IMR-90 (cell line): ENCODE data around the gene FNDC3B. TPM values are rescaled to one million over a fixed set of nuclear protein-coding genes. Genes with fewer than 3 reads are reported as not detected.

Source experiments
- ATAC-seq: fragments of 200-7000 bp; cut with Tn5 transposase; 2 replicates; pipeline ENCODE4 v1.9.1; 2020; ENCODE audit warnings: low read depth, mild to moderate bottlenecking, moderate library complexity
- BruUV-seq: library from RNA; stranded (reverse); fragments of 400-500 nt; replicated peaks from 2 replicates; lab custom pipeline; 2021; lab: Mats Ljungman, UMichigan
- CTCF ChIA-PET: fragments of 300-600 bp; formaldehyde crosslinking; extraction: SDS; loops from one replicate; lab custom pipeline; 2021; ENCODE audit warnings: antibody characterized with exemption; lab: Yijun Ruan, JAX
- POLR2A ChIA-PET: fragments of 300-600 bp; sonication (Branson Sonifier 250); formaldehyde crosslinking; loops from one replicate; lab custom pipeline; 2022; ENCODE audit warnings: antibody characterized with exemption; ENCODE audit not compliant: unreplicated experiment; lab: Charles Lee
- DNase-seq: peaks from one replicate; pipeline ENCODE4 v3.0.0; 2013
- H2AFZ ChIP-seq: replicated peaks from 2 replicates; pipeline ENCODE3; 2013; ENCODE audit warnings: low read length, mild to moderate bottlenecking; ENCODE audit not compliant: poor library complexity
- H2AK5ac ChIP-seq: 2 replicates; pipeline ENCODE4 v1.6.1; 2013; ENCODE audit warnings: low read depth, low read length, inconsistent platforms
- H2AK9ac ChIP-seq: replicated peaks from 2 replicates; pipeline ENCODE3; 2013; ENCODE audit warnings: mild to moderate bottlenecking, low read depth, low read length, moderate library complexity; ENCODE audit not compliant: poor library complexity
- H2BK120ac ChIP-seq: 2 replicates; pipeline ENCODE4 v1.6.1; 2013; ENCODE audit warnings: low read depth, low read length, inconsistent platforms
- H2BK15ac ChIP-seq: 3 replicates; pipeline ENCODE4 v1.6.1; 2013; ENCODE audit warnings: low read depth, low read length, inconsistent platforms
- H2BK20ac ChIP-seq: 2 replicates; pipeline ENCODE4 v1.6.1; 2013; ENCODE audit warnings: low read depth, mild to moderate bottlenecking, inconsistent platforms, low read length, moderate library complexity
- H2BK5ac ChIP-seq: 2 replicates; pipeline ENCODE4 v1.6.1; 2013; ENCODE audit warnings: mild to moderate bottlenecking, low read depth, low read length, inconsistent platforms; ENCODE audit not compliant: poor library complexity, severe bottlenecking
- H3K14ac ChIP-seq: replicated peaks from 2 replicates; pipeline ENCODE4 v1.6.1; 2013; ENCODE audit warnings: low read depth, low read length, inconsistent platforms
- H3K18ac ChIP-seq: 2 replicates; pipeline ENCODE4 v1.6.1; 2013; ENCODE audit warnings: low read depth, low read length, control low read depth
- H3K23ac ChIP-seq: 2 replicates; pipeline ENCODE4 v1.6.1; 2013; ENCODE audit warnings: low read depth, low read length, inconsistent platforms
- H3K27ac ChIP-seq: 2 replicates; pipeline ENCODE4 v1.5.1; 2013; ENCODE audit warnings: mild to moderate bottlenecking, control low read depth, low read length; ENCODE audit not compliant: insufficient read depth
- H3K27me3 ChIP-seq: 2 replicates; pipeline ENCODE4 v1.6.1; 2013; ENCODE audit warnings: low read length; ENCODE audit not compliant: control insufficient read depth, insufficient read depth
- H3K36me3 ChIP-seq: 2 replicates; pipeline ENCODE4 v1.6.1; 2013; ENCODE audit warnings: low read length, mixed read lengths; ENCODE audit not compliant: control insufficient read depth, insufficient read depth
- H3K4ac ChIP-seq: 2 replicates; pipeline ENCODE4 v1.6.1; 2013; ENCODE audit warnings: low read depth, low read length, inconsistent platforms
- H3K4me1 ChIP-seq: 2 replicates; pipeline ENCODE4 v1.6.1; 2013; ENCODE audit warnings: low read length, mixed read lengths; ENCODE audit not compliant: control insufficient read depth, insufficient read depth
- H3K4me2 ChIP-seq: 2 replicates; pipeline ENCODE4 v1.6.1; 2013; ENCODE audit warnings: low read depth, mild to moderate bottlenecking, control low read depth, low read length, moderate library complexity
- H3K4me3 ChIP-seq: 2 replicates; pipeline ENCODE4 v1.5.1; 2013; ENCODE audit warnings: low read depth, mild to moderate bottlenecking, control low read depth, low read length, moderate library complexity; ENCODE audit not compliant: insufficient read depth
- H3K56ac ChIP-seq: 2 replicates; pipeline ENCODE4 v1.6.1; 2013; ENCODE audit warnings: low read length, inconsistent platforms; ENCODE audit not compliant: insufficient read depth; ENCODE audit errors: extremely low read depth
- H3K79me1 ChIP-seq, 2 experiments: 2 replicates each; pipeline ENCODE4 v1.6.1; 2013; ENCODE audit warnings: low read length in 2 of 2, inconsistent platforms in 1 of 2, low read depth in 1 of 2
- H3K9ac ChIP-seq: 2 replicates; pipeline ENCODE4 v1.6.1; 2013; ENCODE audit warnings: low read depth, low read length, control low read depth
- H3K9me1 ChIP-seq: 2 replicates; pipeline ENCODE4 v1.6.1; 2013; ENCODE audit warnings: low read length, inconsistent platforms; ENCODE audit not compliant: insufficient read depth
- H3K9me3 ChIP-seq: 2 replicates; pipeline ENCODE4 v1.6.1; 2013; ENCODE audit warnings: low read length; ENCODE audit not compliant: control insufficient read depth, insufficient read depth
- H4K20me1 ChIP-seq: 2 replicates; pipeline ENCODE4 v1.6.1; 2013; ENCODE audit warnings: low read length, inconsistent platforms; ENCODE audit not compliant: insufficient read depth
- H4K5ac ChIP-seq: 2 replicates; pipeline ENCODE4 v1.6.1; 2013; ENCODE audit warnings: mild to moderate bottlenecking, low read depth, low read length, control low read depth
- H4K8ac ChIP-seq, 2 experiments: 2 replicates each; pipeline ENCODE4 v1.6.1; 2013; ENCODE audit warnings: low read depth in 2 of 2, low read length in 2 of 2, control low read depth in 1 of 2, inconsistent platforms in 1 of 2
- H4K91ac ChIP-seq: 2 replicates; pipeline ENCODE4 v1.6.1; 2013; ENCODE audit warnings: low read depth, low read length, inconsistent platforms; ENCODE audit not compliant: insufficient read depth
- MAFK ChIP-seq: IDR thresholded peaks from 2 replicates; pipeline ENCODE4 v1.6.1; 2012; ENCODE audit warnings: low read depth, low read length, improper control_type of control experiment
- dilution Hi-C: fragments of 300-500 bp; cut with HindIII; formaldehyde crosslinking; loops from one replicate; pipeline ENCODE4 v1.14.3; 2018; ENCODE audit warnings: low sequenced_read_pairs; ENCODE audit not compliant: unreplicated experiment
- in situ Hi-C: fragments of 300-500 bp; cut with MboI; formaldehyde crosslinking; loops from 3 replicates; pipeline ENCODE4 v1.14.3; 2019; ENCODE audit warnings: low sequenced_read_pairs, inconsistent platforms, mixed read lengths
- intact Hi-C: fragments of 100-400 bp; cut with micrococcal nuclease; formaldehyde crosslinking; loops from 2 replicates; pipeline ENCODE4 v1.10.0; 2022
- polyA plus RNA-seq, 3 experiments: library from polyadenylated mRNA; depleted of rRNA; stranded (reverse); fragments of >200 nt; gene quantifications; 2 replicates each; pipeline ENCODE4 v1.2.3, GENCODE V29; 2012; ENCODE audit warnings: low replicate concordance in 1 of 3
- total RNA-seq: library from RNA; depleted of rRNA; stranded (reverse); fragments of >200 nt; gene quantifications from 2 replicates; pipeline ENCODE4 v1.2.3, GENCODE V29; 2012

Gene FNDC3B
- total and polyA plus RNA-seq, 2 of the 4 experiments (the other 2 are of a cell fraction): 23.9 to 150 TPM

GRCh38 chr3:172333042-172333377, 293.6 kb downstream of the FNDC3B start:
- no peaks in the 10 kb centered on the region for H3K27me3 ChIP-seq
- no peak overlapping the region for H2AK5ac ChIP-seq
- H3K56ac ChIP-seq: no peak overlapping the region
- peaks cover 10% of the 10 kb centered on the region; the same call in 1 of the 2 replicates for H4K20me1 ChIP-seq
- ATAC-seq (no peak), DNase-seq (no peak)
- BruUV-seq: no TSS peak
- H3K4ac ChIP-seq: no peak overlapping the region
- no peaks in the 10 kb centered on the region for H3K4me1 ChIP-seq
- POLR2A ChIA-PET: interaction anchor here (0.6 kb wide), 1 partner anchor 281 kb away, joined by 22 read pairs; no protein-coding TSS in a partner anchor
- no peak overlapping the region for H3K27ac ChIP-seq
- no peak overlapping the region for H3K18ac ChIP-seq
- H4K8ac ChIP-seq: no peak overlapping the region
- no peak overlapping the region for H3K4me3 ChIP-seq
- no peak overlapping the region for H4K5ac ChIP-seq
- no peak overlapping the region for H2BK5ac ChIP-seq
- peaks cover 18 to 48% of the 10 kb centered on the region in 2 experiments for H3K79me1 ChIP-seq
- no peak overlapping the region for H2BK15ac ChIP-seq
- no peak overlapping the region for H2AFZ ChIP-seq
- H3K4me2 ChIP-seq: no peak overlapping the region
- no peak overlapping the region for H3K14ac ChIP-seq
- H3K36me3 ChIP-seq: peaks cover 41% of the 10 kb centered on the region
- no peak overlapping the region for H2AK9ac ChIP-seq
- H3K9me1 ChIP-seq: peaks cover 4% of the 10 kb centered on the region; the same call in 1 of the 2 replicates
- no peaks in the 10 kb centered on the region for H3K9me3 ChIP-seq
- intact Hi-C loops: no loop called here
- H2BK20ac ChIP-seq: no peak overlapping the region
- H3K9ac ChIP-seq: no peak overlapping the region
- no peak overlapping the region for H3K23ac ChIP-seq
- dilution Hi-C loops: no loop called here
- H4K91ac ChIP-seq: no peak overlapping the region
- no peak overlapping the region for H2BK120ac ChIP-seq
- no peak for TF ChIP-seq MAFK
- CTCF ChIA-PET: interaction anchor here (0.6 to 1.9 kb wide), 10 partner anchors 8 to 600 kb away, joined by 3 to 11 read pairs (median 4); no protein-coding TSS in a partner anchor
- in situ Hi-C loops: loop anchor here (25.0 kb wide), 1 partner anchor 696 kb away; no protein-coding TSS in a partner anchor
